HG02970 (cell line): Measurements from ENCODE around the gene MRTO4.
"Not testable (repeated sequence)": the region's sequence is repeated elsewhere in the genome, so short reads cannot be mapped to it uniquely, and the experiment has no call there.

Experiments
- ATAC-seq: cut with Tn5 transposase; IDR thresholded peaks from one replicate; pipeline ENCODE4 v1.9.1; 2021; ENCODE audit warnings: mild to moderate bottlenecking, moderate library complexity, moderate number of reproducible peaks; ENCODE audit not compliant: unreplicated experiment, low FRiP score

The MRTO4 gene

DNA sequence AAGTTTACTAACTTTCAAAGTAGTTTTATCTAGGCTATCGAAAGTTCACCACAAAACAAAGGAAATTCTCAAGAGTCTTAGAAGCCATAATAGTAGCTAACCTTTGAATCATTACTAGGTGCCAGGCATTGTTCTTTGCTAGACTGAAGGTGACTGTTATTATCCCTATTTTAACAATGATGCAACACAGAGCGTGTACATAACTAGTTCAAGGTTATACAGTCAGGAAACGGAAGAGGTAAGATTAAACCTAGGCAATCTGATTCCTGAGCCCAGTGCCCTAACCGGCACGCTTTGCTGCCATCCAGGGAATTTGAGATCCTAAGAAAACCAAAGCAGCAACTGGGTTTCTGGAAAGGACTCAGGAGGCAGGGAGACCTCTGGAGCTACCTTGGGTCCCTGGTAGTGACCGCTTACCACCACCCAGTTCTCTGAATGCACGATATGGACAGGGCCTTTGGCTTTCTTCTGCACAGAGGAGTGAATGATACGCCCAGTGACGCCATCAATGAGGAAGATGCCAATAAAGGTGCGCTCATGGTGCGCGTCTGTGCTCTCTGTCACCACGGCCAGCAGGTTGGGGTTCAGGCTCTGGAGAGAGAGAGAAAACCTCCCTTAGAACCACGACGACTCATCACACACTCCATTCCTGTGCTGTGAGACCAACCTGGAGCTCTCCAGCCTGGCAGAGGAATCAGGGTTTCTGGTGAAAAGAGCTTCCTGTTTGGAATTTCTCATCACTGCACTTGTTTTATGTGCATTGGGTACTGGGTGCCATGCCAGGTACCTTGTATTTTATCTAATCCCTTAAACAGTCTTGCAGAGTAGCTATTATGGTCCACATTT, 28.4 kb upstream of the MRTO4 start:
- no peak for ATAC-seq

DNA sequence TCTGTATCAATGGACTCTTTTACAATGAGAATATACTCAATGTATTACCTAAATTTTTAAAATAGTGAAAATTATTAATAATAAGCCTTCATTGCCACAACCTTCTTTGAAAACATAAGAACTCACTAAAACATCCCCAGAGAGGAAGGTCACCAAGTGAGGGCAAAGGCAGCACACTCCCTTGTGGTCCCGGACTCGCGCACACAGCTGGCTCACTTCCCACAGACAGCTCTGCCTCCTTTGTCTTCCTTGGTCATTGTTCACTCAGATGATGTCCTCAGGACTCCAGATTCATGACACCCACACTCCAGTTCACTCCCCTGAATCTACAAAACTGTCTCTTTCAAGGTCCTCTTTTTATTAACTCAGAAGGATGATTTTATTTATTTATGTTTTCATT, 22.4 kb upstream of the MRTO4 start:
- no peak for ATAC-seq

DNA sequence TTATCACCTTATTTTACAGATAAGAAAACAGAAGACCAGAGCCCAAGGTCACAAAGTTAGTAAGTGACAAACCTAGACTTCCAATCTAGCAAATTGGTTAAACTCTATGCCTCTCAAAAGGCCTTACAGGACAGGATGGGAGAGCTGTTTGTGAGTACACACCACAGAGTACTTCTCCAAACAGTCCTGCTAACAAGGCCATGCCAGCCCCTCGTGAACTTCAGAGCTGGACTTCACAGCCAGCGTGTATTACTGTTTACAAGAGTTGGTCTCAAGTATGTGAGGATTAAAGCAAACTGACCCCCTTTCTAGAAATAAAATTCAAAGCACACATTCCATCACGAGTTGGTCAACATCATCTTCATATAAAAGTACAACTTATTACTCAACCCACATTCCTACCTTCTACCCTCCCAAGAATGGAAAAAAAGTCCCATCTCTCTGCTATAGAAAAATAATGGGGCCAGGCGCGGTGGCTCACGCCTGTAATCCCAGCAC, 21.7 kb upstream of the MRTO4 start:
- no peak for ATAC-seq

DNA sequence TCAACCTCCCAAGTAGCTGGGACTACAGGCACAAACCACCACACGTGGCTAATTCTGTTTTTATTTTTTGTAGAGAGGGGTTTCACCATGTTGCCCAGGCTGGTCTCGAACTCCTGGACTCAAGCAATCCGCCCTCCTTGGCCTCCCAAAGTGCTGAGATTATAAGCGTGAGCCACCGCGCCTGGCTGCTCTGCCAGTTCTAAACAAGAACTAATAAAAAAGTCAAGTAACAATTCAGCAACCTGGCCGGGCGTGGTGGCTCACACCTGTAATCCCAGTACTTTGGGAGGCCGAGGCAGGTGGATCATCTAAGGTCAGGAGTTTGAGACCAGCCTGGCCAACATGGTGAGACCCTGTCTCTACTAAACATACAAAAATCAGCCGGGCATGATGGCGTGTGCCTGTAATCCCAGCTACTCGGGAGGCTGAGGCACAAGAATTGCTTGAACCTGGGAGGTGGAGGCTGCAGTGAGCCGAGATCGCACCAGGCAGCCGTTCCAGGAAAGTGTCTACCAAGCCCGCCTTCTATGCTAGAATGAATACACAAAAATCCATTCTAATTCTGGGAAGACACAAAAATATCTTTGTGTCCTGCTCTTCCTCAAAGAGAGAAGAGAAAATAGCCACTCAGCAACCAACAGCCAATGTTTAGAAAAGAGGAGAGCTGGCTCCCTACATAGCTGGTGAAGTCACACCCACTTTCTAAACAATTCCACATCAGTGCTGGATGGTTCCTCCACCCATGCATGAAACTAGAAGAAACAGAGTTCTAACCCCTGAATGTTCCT, 19.7 kb upstream of the MRTO4 start:
- not testable (repeated sequence) for ATAC-seq

DNA sequence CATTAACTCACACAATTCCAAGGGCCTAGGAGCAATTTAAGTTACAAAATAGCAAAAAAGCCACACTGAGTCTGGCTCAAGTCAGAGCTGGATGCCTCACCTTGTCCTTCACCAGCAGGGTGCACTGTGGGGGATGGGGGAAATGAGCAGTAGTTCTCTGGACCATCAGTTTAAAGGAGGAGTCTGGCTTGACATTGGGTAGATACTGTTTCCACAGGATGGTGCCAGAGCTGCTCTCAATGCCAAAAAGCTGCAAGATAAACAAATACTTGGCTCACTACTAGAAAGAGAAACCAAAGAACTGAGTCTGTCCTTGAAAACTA, 19.1 kb upstream of the MRTO4 start:
- no peak for ATAC-seq

DNA sequence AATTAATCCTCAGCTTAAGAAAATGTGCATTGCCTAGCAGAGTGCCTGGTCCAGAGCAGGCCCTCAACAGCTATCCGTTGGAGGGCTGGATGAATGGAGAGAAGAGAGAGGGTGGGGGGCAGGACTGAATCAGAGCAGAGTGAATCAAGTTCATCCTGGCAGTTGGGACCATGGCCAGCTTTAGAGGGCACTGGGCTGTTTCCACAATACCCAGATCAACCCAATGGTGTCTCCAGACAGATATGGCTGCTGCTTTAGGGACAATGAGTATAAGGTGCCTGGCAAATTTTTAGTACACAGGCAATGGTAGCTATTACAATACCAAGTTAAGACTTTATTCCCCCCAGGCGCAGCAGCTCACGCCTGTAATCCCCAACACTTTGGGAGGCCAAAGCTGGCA, 17.4 kb upstream of the MRTO4 start:
- ATAC-seq, result no peak

DNA sequence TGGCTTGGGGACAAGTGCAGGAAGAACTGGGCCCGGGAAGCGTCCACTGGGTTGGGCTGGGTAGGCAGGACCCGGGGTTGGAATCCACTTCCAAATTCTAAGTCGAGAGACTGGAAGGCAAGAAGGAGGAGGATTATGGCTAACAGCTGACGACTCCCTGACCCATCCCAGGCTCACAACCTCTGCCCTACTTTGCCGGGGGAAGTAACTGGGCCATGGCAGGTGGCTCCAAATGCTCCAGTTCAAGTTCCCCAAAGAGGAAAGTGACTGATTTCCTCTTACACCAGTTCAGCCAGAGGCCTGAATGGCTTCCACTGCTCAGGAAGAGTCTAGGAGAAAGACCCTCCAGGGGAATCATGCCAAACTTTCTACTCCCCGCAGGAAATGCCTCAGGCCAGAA, 11.7 kb upstream of the MRTO4 start:
- no peak for ATAC-seq

DNA sequence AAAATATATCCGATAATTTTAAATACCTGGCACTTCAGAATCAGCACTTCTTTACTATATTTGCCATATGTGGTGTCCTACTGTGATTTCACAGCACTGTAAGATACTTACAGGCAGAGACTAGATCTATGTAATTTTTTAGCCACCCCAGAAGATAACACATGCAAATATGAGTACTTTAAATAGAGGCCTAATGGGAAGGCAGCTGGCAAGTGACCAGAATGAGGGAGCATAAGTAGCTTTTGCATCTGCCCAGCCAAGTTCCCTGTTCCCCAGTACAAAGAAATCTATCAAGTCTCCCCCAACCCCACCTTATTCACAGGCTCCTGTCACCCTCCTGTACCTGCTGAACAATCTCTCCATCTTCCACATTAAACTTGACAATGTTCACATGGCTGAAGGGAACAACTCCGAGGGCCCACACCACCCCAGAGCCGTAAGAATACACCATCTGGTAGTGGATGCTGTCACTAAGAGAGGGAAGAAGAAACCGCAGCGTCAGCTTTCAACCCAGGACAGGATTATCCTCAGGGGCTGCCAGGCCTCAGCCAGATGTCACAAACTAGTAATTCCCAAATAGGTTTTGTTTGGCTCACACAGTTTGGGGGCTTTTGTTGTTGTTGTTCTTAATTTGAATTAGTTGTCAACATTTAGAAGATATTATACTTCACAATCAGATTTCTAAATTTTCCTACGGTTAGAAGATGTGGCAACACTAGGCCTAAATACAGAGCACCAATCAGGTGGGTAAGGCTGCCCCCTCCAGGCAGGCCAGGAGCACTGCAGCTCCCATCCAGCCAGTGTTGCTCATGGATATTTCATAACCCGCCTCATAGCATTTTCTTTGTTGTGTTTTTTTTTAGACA, 10.7 kb upstream of the MRTO4 start:
- ATAC-seq, result no peak

DNA sequence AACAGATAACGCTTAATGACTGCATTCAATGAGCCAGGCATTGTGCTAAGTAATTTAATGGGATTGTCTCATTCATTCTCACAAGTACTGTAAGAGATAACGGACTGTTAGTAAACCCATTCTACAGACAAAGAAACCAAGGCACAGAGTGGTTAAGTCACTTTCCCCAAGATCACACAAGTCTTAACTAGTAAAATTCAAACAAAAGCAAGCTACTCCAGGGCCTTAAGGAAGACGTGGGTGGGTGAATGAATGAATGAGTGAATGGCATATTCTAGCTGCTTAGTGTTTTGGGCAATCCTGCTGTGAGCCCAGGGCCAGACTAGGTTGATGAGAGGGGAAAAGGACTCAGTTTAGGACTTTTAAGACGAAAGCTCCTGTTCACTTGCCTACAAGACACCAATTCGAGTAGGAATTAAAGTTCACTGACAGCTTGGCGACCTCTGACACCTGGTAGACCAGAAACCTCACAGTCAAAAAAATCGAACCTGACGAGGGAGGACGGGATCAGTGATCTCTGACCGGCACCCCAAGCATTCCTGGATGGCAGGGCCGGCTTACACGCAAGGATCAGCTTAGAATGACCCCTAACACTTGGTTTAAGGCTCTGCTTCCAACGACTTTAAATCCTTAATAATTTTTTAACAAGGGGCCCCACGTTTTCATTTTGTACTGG, 838 bp upstream of the MRTO4 start:
- no peak for ATAC-seq

DNA sequence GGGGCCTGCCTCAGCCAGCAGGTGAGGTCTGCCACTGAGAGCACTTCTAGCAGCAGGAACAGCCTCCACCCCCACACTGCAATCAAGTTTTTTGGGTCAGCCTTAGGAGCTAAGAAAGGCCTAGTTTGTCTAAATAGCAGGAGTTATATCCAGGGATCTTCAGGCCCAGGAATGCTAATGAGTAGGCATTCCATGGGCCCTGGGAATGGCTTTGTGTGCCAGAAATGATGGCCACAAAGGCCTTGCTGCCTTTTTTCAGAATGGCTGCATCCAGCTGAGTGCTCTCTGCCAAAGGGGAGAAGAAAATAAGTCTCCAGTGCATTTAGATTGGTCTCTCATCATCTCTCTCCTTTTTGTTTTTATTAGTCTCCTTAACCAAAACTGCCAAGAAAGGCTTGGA, 2.8 kb downstream of the MRTO4 start:
- ATAC-seq, result no peak

DNA sequence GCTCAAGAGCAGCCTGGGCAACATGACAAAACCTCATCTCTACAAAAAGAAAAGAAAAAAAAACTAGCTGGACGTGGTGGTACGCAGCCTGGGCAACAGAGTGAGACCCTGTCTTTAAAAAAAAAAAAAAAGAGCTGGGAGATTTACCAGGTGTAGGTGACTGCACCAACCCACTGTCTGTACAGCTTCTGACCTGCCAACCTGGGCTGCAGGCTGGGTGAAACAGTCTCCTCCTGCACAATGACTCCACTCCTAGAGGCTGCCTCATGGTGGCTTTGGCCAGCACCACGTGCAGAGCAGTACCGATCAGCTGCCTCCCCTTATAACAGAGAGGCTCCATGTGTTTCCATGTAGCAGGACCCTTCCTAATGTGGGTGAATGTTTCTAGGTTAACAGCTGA, 3.7 kb downstream of the MRTO4 start:
- no peak for ATAC-seq

DNA sequence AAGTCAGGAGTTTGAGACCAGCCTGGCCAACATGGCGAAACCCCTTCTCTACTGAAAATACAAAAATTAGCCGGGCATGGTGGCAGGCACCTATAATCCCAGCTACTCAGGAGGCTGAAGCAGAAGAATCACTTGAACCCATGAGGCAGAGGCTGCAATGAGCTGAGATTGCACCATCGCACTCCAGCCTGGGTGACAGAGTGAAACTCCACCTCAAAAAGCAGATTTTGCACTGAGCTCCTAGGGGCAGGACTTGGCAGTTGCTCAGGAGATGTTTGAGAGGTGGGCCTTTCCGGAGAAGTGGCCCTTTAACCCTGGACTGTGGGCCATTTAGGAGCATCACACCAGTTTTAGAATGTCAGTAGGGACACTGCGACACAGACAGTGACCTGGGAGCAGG, 4.7 kb downstream of the MRTO4 start:
- ATAC-seq, result not testable (repeated sequence)

DNA sequence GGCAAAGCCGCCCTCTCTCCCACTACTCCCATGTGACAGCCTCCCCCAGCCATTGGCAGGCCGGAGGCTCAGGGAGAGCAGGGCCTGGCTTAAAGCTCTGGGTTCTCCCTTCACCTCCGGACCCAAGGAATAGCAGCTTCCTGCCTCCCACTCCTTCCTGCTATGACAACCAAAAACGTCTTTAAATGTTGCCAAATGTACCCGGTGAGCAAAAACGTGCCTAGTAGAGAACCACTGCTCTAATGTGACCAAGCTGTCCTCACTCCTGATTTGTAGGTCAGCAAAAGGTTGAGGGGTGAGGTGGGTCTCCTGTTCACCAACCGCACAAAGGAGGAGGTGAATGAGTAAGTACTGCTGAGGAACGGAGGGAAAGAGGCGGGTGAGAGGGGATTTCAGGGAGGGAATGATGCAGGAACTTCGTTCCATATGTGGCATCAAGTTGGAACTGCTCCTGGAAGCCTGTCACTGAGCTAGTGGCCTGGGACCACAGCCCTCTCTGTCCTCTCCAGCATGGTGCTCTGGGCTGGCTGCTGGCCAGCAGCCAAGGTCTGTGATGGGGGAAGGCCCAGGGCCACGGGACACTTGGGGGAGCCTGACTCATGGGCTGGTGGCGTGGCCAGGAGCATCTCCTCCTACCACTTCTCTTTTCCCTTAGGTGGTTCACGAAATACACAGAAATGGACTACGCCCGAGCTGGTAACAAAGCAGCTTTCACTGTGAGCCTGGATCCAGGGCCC, 5.7 kb downstream of the MRTO4 start:
- no peak for ATAC-seq

DNA sequence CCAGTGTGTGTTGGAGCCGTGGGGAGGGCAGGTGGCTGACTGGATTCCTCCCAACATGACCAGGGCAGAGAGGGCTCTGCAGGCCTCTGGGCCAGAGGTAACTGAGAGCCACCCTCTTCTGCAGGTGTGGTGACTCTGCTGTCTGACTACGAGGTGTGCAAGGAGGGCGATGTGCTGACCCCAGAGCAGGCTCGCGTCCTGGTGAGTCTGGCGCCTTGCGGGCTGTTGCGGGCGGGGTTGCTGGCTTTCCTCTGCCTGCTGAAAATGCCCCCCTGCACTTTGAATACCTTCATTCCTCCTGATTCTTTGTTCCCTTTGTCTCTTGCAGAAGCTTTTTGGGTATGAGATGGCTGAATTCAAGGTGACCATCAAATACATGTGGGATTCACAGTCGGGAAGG, 6.7 kb downstream of the MRTO4 start:
- no peak for ATAC-seq

DNA sequence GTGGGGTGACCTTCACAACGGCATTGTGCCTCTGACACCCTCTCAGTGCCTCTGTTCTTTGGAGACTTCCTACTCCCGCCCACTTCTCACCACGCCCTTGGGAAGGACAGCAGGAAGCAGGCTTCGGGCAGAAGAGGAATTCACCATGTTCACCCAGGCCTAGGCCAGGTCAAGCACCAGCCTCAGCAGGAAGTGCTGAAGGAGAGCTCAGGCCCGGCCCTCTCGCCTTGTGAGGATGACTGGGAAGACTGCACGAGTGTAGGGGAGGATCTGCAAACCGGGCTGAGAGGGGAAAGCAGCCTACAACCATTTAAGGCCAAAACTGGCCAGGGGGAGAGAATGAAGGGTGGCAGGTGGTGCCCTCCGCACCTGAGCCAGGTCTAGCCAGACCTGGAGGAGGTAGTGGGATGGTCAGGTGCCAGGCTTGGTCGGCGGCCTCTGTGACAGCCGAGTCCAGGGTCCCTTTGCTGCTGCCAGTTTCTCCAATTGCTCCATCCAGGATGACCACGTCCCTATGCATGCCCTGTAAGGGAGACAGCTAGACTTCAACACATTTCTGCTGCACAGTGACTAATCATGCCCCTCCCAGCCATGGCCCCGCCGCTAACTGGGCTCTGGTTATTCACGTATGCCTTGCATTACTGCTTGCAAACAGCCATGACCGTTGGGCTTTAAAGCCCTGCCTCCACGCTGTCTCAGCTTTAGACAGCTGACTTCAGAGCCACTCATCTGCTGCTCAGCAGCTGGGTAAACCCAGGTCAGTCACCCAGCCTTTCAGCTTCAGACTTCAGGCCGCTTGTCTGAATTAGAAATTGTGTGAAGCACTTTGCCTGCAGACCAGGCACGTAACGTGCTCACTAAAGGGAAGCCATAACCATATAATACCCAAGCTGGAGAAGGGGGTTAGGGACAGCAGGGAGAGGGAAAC, 8.9 kb downstream of the MRTO4 start:
- ATAC-seq, result no peak

DNA sequence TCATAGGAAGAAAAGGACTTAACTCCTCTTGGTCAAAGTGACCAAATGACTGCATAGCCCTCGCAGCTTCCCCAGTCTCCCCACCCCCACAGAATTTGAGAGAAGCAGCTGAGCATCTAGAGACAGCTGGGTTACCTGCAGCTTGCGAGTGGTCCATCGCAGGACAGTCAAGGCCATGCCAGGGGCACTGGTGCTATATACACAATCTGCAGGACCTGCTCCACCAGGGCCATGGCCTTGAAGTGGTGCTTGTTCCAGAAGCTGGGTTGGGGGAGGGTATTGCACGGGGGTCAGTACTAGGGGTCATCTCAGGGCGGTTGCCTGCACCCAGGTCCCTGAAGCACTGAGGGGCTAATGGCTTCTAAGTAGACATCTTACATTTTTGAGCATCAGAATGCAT, 10.4 kb downstream of the MRTO4 start:
- ATAC-seq, result no peak

DNA sequence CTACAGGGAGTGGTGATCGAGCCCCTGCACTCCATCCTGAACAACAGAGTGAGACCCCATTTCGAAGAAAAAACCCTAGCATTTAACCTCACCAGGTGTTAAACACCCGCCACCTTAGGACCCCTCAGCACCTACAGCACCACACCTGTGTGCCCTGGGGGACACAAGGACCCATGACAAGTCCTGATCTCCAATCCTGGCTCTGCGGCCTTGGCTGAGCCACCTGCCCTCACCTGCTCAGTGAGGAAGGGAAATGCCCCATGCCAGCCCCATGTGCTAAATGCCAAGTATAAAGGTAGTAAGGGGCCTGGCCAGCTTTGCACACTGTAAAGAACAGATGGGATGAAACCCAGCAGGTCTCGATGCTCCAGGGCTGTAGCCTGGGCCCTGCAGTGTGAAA, 11.1 kb downstream of the MRTO4 start:
- ATAC-seq, result no peak

DNA sequence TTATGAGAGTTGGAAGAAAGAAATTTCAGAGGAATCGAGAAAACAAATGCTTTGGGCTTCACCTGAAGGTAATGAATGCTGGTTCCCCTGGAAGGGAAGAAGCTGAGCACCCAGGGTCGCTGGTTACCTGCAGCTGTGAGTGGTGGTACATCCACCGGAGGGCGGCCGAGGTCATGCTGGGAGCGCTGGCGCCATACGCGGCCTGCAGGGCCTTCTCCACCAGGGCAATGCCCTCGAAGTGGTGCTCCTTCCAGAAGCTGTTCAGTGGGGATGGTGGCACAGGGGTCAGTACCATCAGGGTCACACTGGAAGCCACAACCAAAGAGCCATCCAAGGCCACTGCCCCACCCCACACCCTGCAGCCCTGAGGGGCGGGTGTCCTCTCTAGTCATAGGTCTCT, 16.8 kb downstream of the MRTO4 start:
- no peak for ATAC-seq
